OCI-LY3 (cell line): ENCODE measurements around the gene GFRAL.
"Not testable (repeated sequence)": the region's sequence is repeated elsewhere in the genome, so short reads cannot be mapped to it uniquely, and the experiment has no call there.

Experiments used
- H2AFZ ChIP-seq: fragments of 200-600, 300-600 bp; shearing (Covaris generic); 2 replicates; pipeline ENCODE4 v1.6.0; 2014; ENCODE audit warnings: antibody characterized with exemption, low read depth, low read length
- H3K27ac ChIP-seq: fragments of 200-600, 300-600 bp; sonication (generic); 2 replicates; pipeline ENCODE4 v1.5.1; 2014; ENCODE audit warnings: mild to moderate bottlenecking, low read length, moderate library complexity, mixed read lengths
- H3K27me3 ChIP-seq: fragments of 200-600, 300-600 bp; sonication (generic); 2 replicates; pipeline ENCODE4 v1.6.1; 2014; ENCODE audit warnings: low read depth, low read length, mixed read lengths
- H3K36me3 ChIP-seq: fragments of 200-600, 300-600 bp; sonication (generic); replicated peaks from 2 replicates; pipeline ENCODE3; 2014; ENCODE audit warnings: low read depth, low read length, mixed read lengths
- H3K4me1 ChIP-seq: fragments of 300-600, 200-600 bp; sonication (generic); 2 replicates; pipeline ENCODE4 v1.6.1; 2014; ENCODE audit warnings: low read length, mixed read lengths
- H3K4me2 ChIP-seq: fragments of 200-600, 300-600 bp; sonication (generic); 2 replicates; pipeline ENCODE4 v1.6.1; 2014; ENCODE audit warnings: low read length, mixed read lengths
- H3K4me3 ChIP-seq: fragments of 300-600, 200-600 bp; sonication (generic); 2 replicates; pipeline ENCODE4 v1.5.1; 2014; ENCODE audit warnings: antibody characterized with exemption, mild to moderate bottlenecking, low read length, moderate library complexity
- H3K79me2 ChIP-seq: fragments of 300-600, 200-600 bp; shearing (Covaris generic); 2 replicates; pipeline ENCODE4 v1.6.1; 2014; ENCODE audit warnings: mild to moderate bottlenecking, low read length, mixed read lengths
- H3K9ac ChIP-seq: fragments of 300-600, 200-600 bp; shearing (Covaris generic); 2 replicates; pipeline ENCODE4 v1.6.0; 2014; ENCODE audit warnings: mild to moderate bottlenecking, low read length, moderate library complexity
- H3K9me3 ChIP-seq: fragments of 200-600, 300-600 bp; shearing (Covaris generic); 2 replicates; pipeline ENCODE4 v1.6.1; 2014; ENCODE audit warnings: low read length, mixed read lengths; ENCODE audit not compliant: insufficient read depth
- H4K20me1 ChIP-seq: fragments of 200-600, 300-600 bp; sonication (generic); 2 replicates; pipeline ENCODE4 v1.6.1; 2016; ENCODE audit warnings: low read length, mixed read lengths; ENCODE audit not compliant: insufficient read depth
- CTCF ChIP-seq: fragments of 200-600, 300-600 bp; sonication (generic); IDR thresholded peaks from 2 replicates; pipeline ENCODE4 v1.5.1; 2014; ENCODE audit warnings: antibody characterized with exemption, low read length, low read depth
- EZH2phosphoT487 ChIP-seq: fragments of 200-600 bp; shearing (Covaris generic); IDR thresholded peaks from 2 replicates; pipeline ENCODE4 v1.6.1; 2018; ENCODE audit warnings: antibody characterized with exemption, mixed run types, low read depth

GFRAL gene

GRCh38 chr6:55286824-55287223 lies 40.4 kb upstream of the GFRAL start:
- no peak overlapping the region for H3K9ac ChIP-seq
- no peaks in the 10 kb centered on the region for H3K79me2 ChIP-seq
- no peak overlapping the region for H2AFZ ChIP-seq
- H3K27me3 ChIP-seq = no peaks in the 10 kb centered on the region
- H3K27ac ChIP-seq = no peak overlapping the region
- no peak overlapping the region for H3K4me3 ChIP-seq
- peaks cover 10% of the 10 kb centered on the region for H3K4me1 ChIP-seq
- no peak for TF ChIP-seq CTCF
- TF ChIP-seq EZH2phosphoT487 = no peak
- no peaks in the 10 kb centered on the region for H4K20me1 ChIP-seq
- H3K4me2 ChIP-seq = peak overlapping the region; percentile 41
- H3K36me3 ChIP-seq = no peaks in the 10 kb centered on the region
- H3K9me3 ChIP-seq = no peaks in the 10 kb centered on the region

GRCh38 chr6:55290736-55291135 lies 36.5 kb upstream of the GFRAL start:
- Histone ChIP-seq H2AFZ (no peak overlapping the region), H3K4me1 (peaks cover 10% of the 10 kb centered on the region), H3K79me2 (no peaks in the 10 kb centered on the region), H3K27ac (no peak overlapping the region), H3K4me3 (no peak overlapping the region), H4K20me1 (no peaks in the 10 kb centered on the region), H3K36me3 (no peaks in the 10 kb centered on the region), H3K27me3 (no peaks in the 10 kb centered on the region), H3K9me3 (no peaks in the 10 kb centered on the region), H3K9ac (no peak overlapping the region), H3K4me2 (no peak overlapping the region)
- TF ChIP-seq EZH2phosphoT487 (no peak), CTCF (no peak)

GRCh38 chr6:55293116-55293515 lies 34.2 kb upstream of the GFRAL start:
- Histone ChIP-seq H4K20me1 (no peaks in the 10 kb centered on the region), H3K36me3 (no peaks in the 10 kb centered on the region), H2AFZ (no peak overlapping the region), H3K27ac (no peak overlapping the region), H3K9me3 (no peaks in the 10 kb centered on the region), H3K4me1 (no peaks in the 10 kb centered on the region), H3K4me3 (no peak overlapping the region), H3K4me2 (no peak overlapping the region), H3K9ac (no peak overlapping the region), H3K27me3 (no peaks in the 10 kb centered on the region), H3K79me2 (no peaks in the 10 kb centered on the region)
- no peak for TF ChIP-seq EZH2phosphoT487
- peak; percentile 71 for TF ChIP-seq CTCF

- H3K79me2 ChIP-seq, H3K4me1 ChIP-seq, H3K9me3 ChIP-seq, H3K27ac ChIP-seq, H3K9ac ChIP-seq, H4K20me1 ChIP-seq, H3K4me2 ChIP-seq, H3K27me3 ChIP-seq, H2AFZ ChIP-seq, H3K36me3 ChIP-seq, H3K4me3 ChIP-seq: not testable (repeated sequence)
These were observed 30.1 kb upstream of the GFRAL start for GRCh38 chr6:55297214-55297613.
